Right lobe of liver (tissue), 6 donors: ENCODE results near the gene WBP1L. TPM values are rescaled to one million over a fixed set of nuclear protein-coding genes. Genes with fewer than 3 reads are reported as not detected.
A peak's percentile ranks its signal among the peaks of the same experiment; 100 is the strongest.

Experiments
- ATAC-seq, 4 donors: fragments of 200-7000 bp; cut with Tn5 transposase; one replicate each; pipeline ENCODE4 v1.9.1; 2020; ENCODE audit warnings: mild to moderate bottlenecking in 4 of 4, moderate library complexity in 4 of 4
- DNase-seq, 3 donors: peaks; one replicate each; pipeline ENCODE4 v3.0.0-alpha.2; 2020
- H3K27ac ChIP-seq, 3 donors: fragments of 200-600 bp; one replicate each; pipeline ENCODE4 v1.8.0; 2022
- H3K27me3 ChIP-seq, 2 donors: fragments of 200-600 bp; one replicate each; pipeline ENCODE4 v1.8.0; 2022
- H3K36me3 ChIP-seq, 4 donors: fragments of 200-600 bp; sonication (generic) in 1 of 4; one replicate each; pipeline versions ENCODE4 v1.5.1 to v1.8.0; 2017 to 2022; ENCODE audit warnings: control low read depth in 1 of 4
- H3K4me1 ChIP-seq, 4 donors: fragments of 200-600 bp; sonication (generic) in 1 of 4; one replicate each; pipeline versions ENCODE4 v1.5.1 to v1.8.0; 2017 to 2022; ENCODE audit warnings: control low read depth in 1 of 4
- H3K4me3 ChIP-seq, 3 donors: fragments of 200-600 bp; one replicate each; pipeline ENCODE4 v1.8.0; 2022
- H3K9me3 ChIP-seq, 4 donors: fragments of 200-600 bp; sonication (generic) in 1 of 4; one replicate each; pipeline versions ENCODE4 v1.5.1 to v1.8.0; 2017 to 2022; ENCODE audit warnings: control low read depth in 1 of 4
- POLR2A ChIP-seq: fragments of 450-650 bp; IDR thresholded peaks from one replicate; pipeline ENCODE4 v1.6.1; 2017; ENCODE audit warnings: antibody characterized with exemption, mild to moderate bottlenecking
- WGBS: methylation state at CpG from one replicate; pipeline ENCODE4 v1.1.6; 2018; ENCODE audit warnings: low coverage, low lambda C conversion rate; ENCODE audit not compliant: insufficient coverage; ENCODE audit errors: missing lambda C conversion rate; 5-methylcytosine and 5-hydroxymethylcytosine counted together
- intact Hi-C, 2 donors: fragments of 100-400 bp; cut with DNase I; formaldehyde crosslinking; loops; one replicate each; pipeline versions ENCODE4 v1.11.2 to v1.14.1; 2022
- total RNA-seq, 6 experiments: library from RNA; depleted of rRNA in 2 of 6; stranded (reverse); fragments of >200 nt in 2 of 6; fragmentation: NEBNext Ultra II Directional in 3 of 6; extraction: Animal tissue kit (Norgen Biotek cat#: 25700) in 3 of 6; gene quantifications; one replicate each; pipeline versions ENCODE4 v1.1.0 to v1.2.4, GENCODE V29; 2016 to 2023
- TF ChIP-seq, protein P1 (sequence below), 4 donors: fragments of 200-600 bp in 3 of 4; fragments of 450-650 bp in 1 of 4; IDR thresholded peaks; one replicate each; pipeline versions ENCODE4 v1.5.1 to v1.8.0; 2016 to 2022; ENCODE audit warnings: antibody characterized with exemption in 4 of 4, mild to moderate bottlenecking in 2 of 4
- donor health status: DM: no; HTN: yes; CAD: no.
- donor health status: DM: no; HTN: no; CAD: no.
- donor health status: DM: no; HTN: no; CAD: no.
- donor health status: DM: no; HTN: yes; CAD: no.
- donor health status: DM: no; HTN: yes; CAD: no.

WBP1L gene
- total RNA-seq, 6 experiments from 2014 or later: 24.1 to 58.4 (median 32.8) TPM

DNA sequence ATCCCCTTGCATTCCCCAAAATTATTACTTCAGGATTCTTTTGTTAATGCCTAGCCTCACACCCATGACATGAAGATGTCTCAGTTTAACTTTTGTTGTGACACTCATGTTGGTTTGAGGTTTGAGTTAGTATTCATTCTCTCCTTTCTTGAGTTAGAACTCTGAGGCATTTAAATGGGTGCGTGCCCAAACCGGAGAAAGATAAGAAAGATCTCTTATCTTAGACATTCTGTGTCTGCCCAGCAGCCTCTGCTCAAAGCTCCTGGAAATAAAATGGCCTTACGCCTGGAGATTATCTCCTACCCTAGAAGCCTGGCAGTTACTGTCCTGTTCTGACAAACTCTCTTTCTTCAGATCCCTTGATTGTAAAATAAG, 26.3 kb downstream of the WBP1L start:
- TF ChIP-seq, protein P1, sequence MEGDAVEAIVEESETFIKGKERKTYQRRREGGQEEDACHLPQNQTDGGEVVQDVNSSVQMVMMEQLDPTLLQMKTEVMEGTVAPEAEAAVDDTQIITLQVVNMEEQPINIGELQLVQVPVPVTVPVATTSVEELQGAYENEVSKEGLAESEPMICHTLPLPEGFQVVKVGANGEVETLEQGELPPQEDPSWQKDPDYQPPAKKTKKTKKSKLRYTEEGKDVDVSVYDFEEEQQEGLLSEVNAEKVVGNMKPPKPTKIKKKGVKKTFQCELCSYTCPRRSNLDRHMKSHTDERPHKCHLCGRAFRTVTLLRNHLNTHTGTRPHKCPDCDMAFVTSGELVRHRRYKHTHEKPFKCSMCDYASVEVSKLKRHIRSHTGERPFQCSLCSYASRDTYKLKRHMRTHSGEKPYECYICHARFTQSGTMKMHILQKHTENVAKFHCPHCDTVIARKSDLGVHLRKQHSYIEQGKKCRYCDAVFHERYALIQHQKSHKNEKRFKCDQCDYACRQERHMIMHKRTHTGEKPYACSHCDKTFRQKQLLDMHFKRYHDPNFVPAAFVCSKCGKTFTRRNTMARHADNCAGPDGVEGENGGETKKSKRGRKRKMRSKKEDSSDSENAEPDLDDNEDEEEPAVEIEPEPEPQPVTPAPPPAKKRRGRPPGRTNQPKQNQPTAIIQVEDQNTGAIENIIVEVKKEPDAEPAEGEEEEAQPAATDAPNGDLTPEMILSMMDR (IDR thresholded peaks at IDR 0.05): no peak
- TF ChIP-seq POLR2A: no peak
- DNase-seq (no peak), ATAC-seq (no peak)
- 69% methylated on average over 3 of the region's 3 CpGs for WGBS
- Histone ChIP-seq H3K27me3 (no peaks in the 10 kb centered on the region), H3K4me1 (peaks cover 0 to 65% (median 12%) of the 10 kb centered on the region in 4 donors), H3K27ac (peak overlapping the region in 2 of 3 donors; percentile 38 to 44), H3K36me3 (no peaks in the 10 kb centered on the region), H3K9me3 (no peaks in the 10 kb centered on the region), H3K4me3 (no peak overlapping the region)
- intact Hi-C loops: no loop called here

DNA sequence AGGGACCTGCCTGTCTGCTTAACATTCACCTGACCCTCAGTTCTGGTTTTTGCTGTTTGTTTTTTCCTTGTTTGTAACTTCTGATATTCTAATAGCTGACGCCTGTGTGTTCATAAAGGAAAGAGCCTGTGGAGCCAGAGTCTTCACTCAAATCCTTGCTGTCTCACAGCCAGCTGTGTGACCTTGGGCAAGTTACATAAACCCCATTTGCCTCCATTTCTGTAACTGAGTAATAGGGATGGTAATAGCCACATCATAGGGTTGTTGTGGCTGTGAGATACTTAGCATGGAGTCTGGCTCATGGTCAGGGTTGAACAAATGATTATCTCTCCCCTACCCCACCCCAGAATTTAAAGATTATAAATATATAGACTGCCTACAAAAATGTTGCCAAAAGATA, 27.0 kb downstream of the WBP1L start:
- Histone ChIP-seq H3K9me3 (no peaks in the 10 kb centered on the region), H3K27ac (peak overlapping the region in 1 of 3 donors; percentile 44), H3K27me3 (no peaks in the 10 kb centered on the region), H3K4me3 (no peak overlapping the region), H3K36me3 (no peaks in the 10 kb centered on the region), H3K4me1 (peaks cover 0 to 71% (median 16%) of the 10 kb centered on the region in 4 donors)
- intact Hi-C loops: no loop called here
- 50% methylated on average over 1 of the region's 1 CpG for WGBS
- no peak for ATAC-seq
- TF ChIP-seq, protein P1 (IDR thresholded peaks at IDR 0.05): no peak
- TF ChIP-seq POLR2A: no peak
- no peak for DNase-seq

DNA sequence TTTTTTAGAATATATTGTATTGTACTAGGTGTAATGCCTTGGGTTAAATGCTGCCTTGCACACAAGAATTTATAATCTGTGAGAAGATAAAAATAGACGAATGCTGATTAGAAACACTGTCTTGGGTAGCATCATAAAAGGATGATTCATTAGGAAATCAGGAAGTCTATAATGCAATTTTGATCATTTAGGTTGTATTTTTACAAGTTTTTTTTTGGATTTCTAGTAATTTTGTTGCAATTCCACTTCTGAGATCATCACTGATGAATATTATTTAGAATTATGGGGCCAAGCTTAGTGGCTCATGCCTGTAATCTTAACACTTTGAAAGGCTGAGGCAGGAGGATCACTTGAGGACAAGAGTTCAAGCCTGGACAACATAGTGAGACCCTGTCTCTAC, 29.6 kb downstream of the WBP1L start:
- Histone ChIP-seq H3K27me3 (no peaks in the 10 kb centered on the region), H3K4me1 (peaks cover 0 to 83% (median 21%) of the 10 kb centered on the region in 4 donors), H3K4me3 (no peak overlapping the region), H3K36me3 (no peaks in the 10 kb centered on the region), H3K9me3 (no peaks in the 10 kb centered on the region), H3K27ac (no peak overlapping the region)
- intact Hi-C loops: no loop called here
- DNase-seq (no peak), ATAC-seq (no peak)
- 25% methylated on average over 1 of the region's 1 CpG for WGBS
- no peak for TF ChIP-seq POLR2A
- TF ChIP-seq, protein P1 (IDR thresholded peaks at IDR 0.05): no peak

DNA sequence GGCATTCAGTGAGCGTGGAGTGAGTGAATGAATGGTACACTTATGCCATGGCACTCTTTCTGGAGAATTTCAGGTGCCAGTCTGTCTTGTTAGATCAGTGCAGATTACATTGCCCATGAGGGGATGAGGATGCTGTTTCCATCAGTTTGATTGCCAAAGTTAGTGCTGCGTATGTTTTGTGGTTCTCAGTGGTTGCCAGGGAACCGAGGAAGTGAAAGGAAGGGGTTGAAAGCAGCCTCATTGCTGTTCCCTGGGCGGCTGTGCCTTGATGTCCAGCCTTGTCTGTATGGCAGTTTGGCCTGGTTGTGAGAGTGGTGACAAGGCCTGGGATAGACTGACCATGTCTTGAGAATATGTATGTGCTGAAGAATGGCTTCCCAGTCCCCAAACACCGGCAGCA, 30.2 kb downstream of the WBP1L start:
- WGBS: 80% methylated on average over 3 of the region's 5 CpGs
- Histone ChIP-seq H3K36me3 (no peaks in the 10 kb centered on the region), H3K4me3 (no peak overlapping the region), H3K27ac (peak overlapping the region; percentile 15 to 91 (median 90)), H3K4me1 (peaks cover 0 to 87% (median 21%) of the 10 kb centered on the region in 4 donors), H3K27me3 (no peaks in the 10 kb centered on the region), H3K9me3 (no peaks in the 10 kb centered on the region)
- intact Hi-C loops: no loop called here
- no peak for TF ChIP-seq POLR2A
- TF ChIP-seq, protein P1 (IDR thresholded peaks at IDR 0.05): no peak
- ATAC-seq (peak in 1 of 4 donors; percentile 3), DNase-seq (no peak)
